Islet of Langerhans (tissue), 1 donor: ENCODE measurements around the gene MESP2.

Source experiments
- FAIRE-seq: peaks from one replicate; lab custom pipeline; 2011; peaks lifted over from hg19 to GRCh38; lab: Jason Lieb, UNC

The MESP2 gene

DNA sequence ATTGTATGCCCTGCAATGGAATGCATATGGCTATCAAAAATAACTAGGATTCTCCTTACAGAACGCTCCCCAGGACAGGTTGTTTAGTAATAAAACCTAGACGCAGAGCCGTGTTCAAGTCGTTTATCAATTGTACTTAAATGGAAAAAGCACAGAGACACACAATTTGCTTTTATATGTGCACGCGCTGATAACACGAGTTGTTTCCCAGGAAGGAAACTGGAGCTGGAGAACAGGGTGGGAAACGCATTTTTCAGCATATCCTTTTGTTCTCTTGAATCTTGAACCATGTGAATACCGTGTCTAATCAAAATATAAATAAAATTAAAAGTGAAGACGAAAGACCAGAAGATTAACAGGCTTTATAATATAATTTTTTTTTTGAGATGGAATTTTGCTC lies 42.2 kb downstream of the MESP2 start:
- no peak for FAIRE-seq

DNA sequence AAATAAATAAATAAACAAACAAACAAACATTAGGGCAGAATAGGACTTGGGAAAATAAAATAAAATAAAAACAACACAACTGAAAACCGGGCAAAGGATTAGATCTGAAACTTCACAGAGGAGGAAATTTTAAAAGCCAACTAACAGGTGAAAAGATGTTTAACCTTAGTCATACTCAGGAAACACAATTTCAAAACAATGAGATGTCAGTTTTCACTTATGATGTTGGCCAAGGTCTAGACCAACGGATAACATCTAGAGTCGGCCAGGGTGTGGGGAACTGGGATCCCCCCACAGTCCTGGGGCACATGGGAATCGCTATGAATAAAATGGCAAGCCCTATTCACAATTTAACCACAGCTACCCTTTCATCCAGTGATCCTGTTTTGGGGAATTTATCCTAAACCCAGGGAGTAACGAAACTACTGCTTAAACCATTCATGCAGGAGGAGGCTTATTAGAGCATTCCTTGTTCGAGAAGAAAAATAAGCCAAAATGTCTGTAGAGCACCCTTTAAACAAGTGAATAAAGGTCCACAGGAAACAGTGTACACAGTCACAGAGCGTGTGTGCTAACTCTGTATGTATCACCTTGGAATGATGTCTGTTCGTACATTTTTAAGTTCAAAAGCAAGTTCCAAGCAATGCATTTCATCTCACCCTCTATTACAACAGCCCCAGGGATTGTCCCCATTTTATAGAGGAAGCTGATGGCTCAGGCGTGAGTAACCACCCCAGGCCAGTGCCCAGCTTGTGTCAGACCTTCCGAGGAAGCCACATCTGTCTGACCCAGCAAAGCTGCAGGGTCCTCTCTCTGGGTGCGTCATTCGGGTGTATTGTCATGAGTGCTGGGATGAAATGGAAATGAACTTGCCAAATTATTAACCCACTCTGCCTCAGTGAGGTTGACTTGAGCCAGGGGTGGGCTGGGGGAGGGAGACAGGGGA lies 44.8 kb downstream of the MESP2 start:
- no peak for FAIRE-seq

DNA sequence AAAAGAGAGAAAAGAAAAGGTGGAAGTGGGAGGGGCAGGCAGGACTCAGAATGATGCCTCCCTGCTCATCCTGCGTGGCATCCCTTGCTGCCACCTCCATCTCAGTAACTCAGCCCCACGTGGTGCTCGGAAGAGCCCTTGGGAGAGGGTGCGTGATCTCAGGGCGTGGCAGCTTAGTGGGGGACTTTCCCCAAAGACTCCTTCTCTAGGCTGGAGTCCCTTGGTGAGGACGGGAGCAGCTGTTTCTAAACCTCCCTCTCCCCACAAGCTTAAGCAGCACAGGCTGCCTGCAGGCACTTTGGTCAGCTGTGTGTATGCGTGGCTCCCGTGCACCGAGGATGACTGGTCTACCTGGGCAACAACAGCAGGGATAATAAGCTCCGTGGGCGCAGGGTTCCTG lies 45.9 kb downstream of the MESP2 start:
- FAIRE-seq, result no peak

DNA sequence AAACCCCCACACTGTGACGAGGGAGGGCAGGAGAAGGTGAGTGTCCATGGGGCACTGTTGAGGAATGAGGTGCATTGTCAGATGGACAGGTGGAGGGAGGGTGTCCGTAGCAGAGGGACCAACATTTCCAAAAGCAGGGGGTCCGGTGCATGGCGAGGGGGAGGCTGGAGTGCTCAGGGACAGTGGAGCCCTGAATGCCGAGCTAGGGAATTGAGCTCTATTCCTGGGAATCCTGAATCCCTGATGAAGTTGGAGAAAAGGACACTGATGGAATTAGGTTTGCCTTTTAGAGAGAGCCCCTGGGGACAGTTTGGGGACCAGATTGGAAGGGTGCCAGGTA lies 46.4 kb downstream of the MESP2 start:
- FAIRE-seq, result no peak

DNA sequence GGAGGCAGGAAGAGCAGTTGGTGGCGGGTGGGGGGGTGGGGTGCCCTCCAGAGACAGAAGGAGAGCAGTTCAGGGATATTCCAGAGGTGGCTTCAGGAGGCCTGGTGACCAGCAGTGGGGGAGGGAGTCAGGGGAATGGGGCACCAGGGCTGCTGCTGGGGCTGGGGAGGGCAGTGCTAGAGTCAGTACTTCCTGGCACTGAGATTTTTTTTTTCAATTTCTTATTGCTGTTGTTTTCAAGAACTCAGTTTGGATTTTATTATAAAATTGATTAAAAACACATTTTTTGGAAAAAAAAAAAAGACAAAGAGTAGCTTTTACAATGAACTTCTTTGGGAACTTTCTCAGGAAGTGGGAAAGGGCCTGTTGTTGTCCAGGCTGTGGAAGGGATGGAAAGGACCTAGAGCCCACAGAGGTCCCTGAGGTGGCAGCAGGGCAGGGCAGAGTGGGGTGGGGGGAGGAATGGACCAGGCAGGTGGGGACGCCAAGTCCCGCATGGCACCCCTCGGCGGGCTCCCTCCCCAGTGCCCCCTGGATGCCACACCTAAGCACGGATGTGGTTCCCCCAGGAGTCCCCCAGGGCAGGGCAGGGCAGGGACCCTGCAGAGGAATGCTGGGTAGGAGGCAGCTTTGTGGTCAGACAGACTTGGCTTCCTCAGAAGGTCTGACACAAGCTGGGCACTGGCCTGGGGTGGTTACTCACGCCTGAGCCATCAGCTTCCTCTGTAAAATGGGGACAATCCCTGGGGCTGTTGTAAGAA lies 47.0 kb downstream of the MESP2 start:
- no peak for FAIRE-seq

DNA sequence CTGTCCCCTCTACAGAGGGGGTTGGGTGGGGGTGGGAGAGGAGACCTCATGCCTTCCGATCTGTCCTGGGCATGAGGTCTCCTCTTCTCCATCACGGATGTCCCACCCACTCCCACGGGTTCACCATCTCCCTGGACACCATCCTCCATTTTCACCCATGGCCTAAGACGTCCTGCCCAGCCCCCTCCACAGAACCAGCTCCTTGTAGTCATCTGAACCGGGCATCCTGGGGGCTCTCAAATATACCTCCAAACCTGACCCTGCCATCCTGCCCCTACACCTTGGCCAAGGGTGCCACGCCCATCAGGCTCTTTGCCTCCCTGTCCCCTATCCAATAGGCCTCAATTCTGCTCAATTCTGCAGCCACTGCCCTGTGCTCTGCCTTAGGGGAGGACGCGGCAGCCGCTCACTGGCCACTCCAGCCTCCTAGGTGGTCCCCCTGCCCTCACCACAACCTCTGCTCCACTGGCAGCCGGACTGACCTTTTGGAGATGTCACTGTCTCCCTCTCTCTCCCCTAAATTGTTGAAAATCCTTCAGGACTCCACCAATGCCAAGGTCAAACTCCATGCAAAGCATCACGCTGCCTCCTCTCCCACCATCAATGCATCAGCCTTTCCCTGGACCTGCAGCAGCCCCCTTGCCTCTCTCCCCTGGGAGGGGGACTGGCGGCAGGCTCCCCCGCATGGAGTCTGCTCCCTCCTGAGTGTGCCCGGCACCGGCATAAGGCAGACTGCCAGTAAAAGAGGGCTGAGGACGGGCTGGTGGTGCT lies 47.9 kb downstream of the MESP2 start:
- no peak for FAIRE-seq

DNA sequence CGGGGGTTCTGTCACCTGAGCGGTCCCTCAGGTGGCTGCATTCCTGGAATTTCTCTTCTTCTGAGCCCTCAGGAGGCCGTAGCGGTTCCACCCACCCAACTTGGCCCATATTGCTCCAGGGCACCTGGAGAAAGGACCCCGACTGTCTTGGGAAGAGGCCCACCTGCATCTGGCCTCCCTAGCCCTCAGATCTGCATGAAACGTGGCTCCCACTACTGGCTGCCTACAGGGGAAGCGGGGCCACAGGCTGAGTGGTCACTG lies 48.4 kb downstream of the MESP2 start:
- FAIRE-seq, result no peak

DNA sequence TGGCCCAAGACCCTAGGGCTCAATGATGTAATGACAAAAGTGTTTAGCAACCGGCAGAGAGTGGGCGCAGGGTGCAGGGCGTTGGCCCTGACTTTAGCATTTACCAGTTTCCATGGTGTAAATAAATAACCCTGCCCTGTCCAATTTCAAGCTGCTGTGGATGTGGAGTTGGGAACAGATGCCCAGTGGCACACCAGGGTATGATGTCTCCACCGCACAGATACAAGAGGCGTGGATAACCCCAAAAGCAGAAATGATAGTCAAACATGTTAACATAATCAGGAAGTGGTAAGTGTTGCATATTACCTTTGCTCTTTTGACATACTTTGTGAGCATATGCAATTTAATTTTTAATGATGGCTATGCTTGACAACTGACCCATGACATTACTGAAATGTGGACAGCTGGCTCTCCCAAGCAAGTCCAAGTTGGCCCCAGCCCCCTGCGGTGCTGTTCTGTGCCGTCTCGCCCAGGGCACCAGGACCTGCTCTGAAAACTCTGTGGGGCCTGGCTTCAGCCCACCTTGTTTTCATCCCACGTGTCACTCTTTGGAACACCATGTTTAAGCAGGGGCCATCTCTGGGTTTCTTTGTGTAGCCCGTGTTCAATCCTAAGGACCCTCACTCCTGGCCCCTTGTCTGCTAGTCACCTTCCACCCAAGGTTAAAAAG lies 49.3 kb downstream of the MESP2 start:
- no peak for FAIRE-seq

DNA sequence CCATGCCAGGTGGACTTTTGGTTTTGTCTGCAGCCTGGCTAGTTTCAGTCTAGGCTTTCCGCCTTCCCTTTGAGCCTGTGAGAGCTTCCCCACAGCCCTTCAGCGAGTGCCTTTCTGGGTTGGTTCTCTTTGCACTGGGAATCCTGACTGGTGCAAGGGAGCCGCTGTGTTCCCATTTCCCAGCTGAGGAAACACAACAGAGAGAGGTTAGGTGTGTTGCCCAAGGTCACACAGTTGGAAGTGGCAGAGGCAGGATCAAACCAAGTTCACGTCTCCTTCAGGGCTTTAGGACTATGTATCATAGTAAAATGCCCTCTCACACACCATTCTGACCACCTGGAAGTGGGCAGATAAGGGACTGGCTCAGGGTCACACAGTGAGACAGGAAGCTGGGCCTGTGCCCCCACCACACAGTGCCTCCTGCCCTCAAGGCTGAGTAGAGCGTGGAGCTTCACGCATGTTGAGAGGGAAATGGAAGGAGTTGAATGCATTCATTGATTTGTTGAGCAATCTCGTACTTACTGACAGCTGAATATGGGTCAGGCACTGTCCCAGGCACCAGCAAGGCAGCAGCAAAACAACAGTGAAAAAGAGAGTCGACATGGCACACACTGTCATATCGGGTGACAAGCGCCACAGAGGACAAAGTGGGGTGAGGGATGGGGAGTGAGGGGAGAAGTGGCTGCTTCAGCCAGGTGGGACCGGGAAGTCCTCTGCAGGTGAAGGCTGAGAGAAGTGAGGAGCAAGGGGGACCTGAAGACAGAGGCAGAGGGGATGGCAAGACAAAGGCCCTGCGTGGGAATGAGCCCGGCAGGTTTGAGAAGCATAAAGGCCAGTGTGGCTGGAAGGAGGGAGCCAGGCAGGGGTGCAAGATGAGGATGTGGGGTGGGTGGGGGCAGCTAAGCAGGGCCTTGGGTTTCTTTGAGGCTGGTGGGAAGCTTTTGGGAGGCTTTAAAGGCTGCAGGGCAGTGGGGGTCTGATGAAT lies 50.8 kb downstream of the MESP2 start:
- FAIRE-seq, result no peak

DNA sequence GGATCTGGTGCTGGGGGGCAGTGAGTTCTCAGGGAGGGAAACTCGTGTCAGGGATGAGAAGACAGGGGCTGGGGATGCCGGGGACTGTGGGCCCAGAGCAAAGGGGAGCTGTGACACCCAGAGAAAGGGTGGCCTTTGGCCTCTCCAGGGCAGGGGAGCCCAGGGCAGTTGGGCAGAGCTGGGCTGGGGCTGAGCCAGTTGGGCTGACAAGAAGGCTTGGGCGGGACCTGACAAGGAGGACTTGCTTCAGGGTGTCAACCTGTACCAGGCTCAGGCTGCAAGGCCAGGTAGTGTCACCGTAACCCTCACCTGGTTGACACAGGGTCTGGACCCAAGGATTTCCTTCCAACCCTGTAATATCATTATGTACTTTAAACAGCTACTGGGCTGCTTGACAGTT lies 51.7 kb downstream of the MESP2 start:
- no peak for FAIRE-seq
